CD4-positive, alpha-beta T cell (primary cell): ENCODE results near the gene TEDC1. TPM values are rescaled to one million over a fixed set of nuclear protein-coding genes. Genes with fewer than 3 reads are reported as not detected.
A peak's percentile ranks its signal among the peaks of the same experiment; 100 is the strongest.

Source experiments
- ATAC-seq: fragments of 200-7000 bp; cut with Tn5 transposase; one replicate; pipeline ENCODE4 v1.10.0; 2022; ENCODE audit warnings: mild to moderate bottlenecking; ENCODE audit not compliant: poor library complexity
- CTCF ChIA-PET: fragments of 350-600 bp; sonication (Branson Sonifier 250); formaldehyde crosslinking; loops from one replicate; lab custom pipeline; 2021; ENCODE audit warnings: antibody characterized with exemption, inconsistent platforms; lab: Charles Lee
- POLR2A ChIA-PET: fragments of 350-600 bp; sonication (Branson Sonifier 250); formaldehyde crosslinking; loops from one replicate; lab custom pipeline; 2021; ENCODE audit warnings: antibody characterized with exemption, inconsistent platforms; lab: Charles Lee
- DNase-seq, 14 experiments: peaks; one replicate each; pipeline ENCODE4 v3.0.0-alpha.2; 2013 to 2020; ENCODE audit warnings: mixed read lengths in 2 of 14
- H3K27ac ChIP-seq, 2 donors: one replicate each; pipeline versions ENCODE4 v1.5.1 to v1.7.0; 2013; ENCODE audit warnings: low read length in 2 of 2, low read depth in 1 of 2, mild to moderate bottlenecking in 1 of 2
- H3K27me3 ChIP-seq, 2 experiments: 1 replicate in 1 of 2; 2 replicates in 1 of 2; pipeline versions ENCODE4 v1.6.1 to v1.7.0; 2013; ENCODE audit warnings: low read length in 2 of 2, control low read depth in 1 of 2, mild to moderate bottlenecking in 1 of 2, moderate library complexity in 1 of 2; ENCODE audit not compliant: insufficient read depth in 2 of 2, control insufficient read depth in 1 of 2
- H3K36me3 ChIP-seq: one replicate; pipeline ENCODE4 v1.6.1; 2013; ENCODE audit warnings: low read length, control low read depth; ENCODE audit not compliant: insufficient read depth
- H3K4me1 ChIP-seq: one replicate; pipeline ENCODE4 v1.6.1; 2013; ENCODE audit warnings: low read length, control low read depth; ENCODE audit not compliant: insufficient read depth
- H3K4me3 ChIP-seq: one replicate; pipeline ENCODE4 v1.5.1; 2013; ENCODE audit warnings: mild to moderate bottlenecking, low read length, moderate library complexity
- H3K9me3 ChIP-seq, 2 experiments: 1 replicate in 1 of 2; 2 replicates in 1 of 2; pipeline versions ENCODE4 v1.6.1 to v1.7.0; 2013; ENCODE audit warnings: low read length in 2 of 2, mild to moderate bottlenecking in 2 of 2, control low read depth in 1 of 2, moderate library complexity in 1 of 2; ENCODE audit not compliant: control insufficient read depth in 1 of 2, insufficient read depth in 1 of 2
- H3K27ac Mint-ChIP-seq: one replicate; pipeline ENCODE4 v1.8.0; 2020; ENCODE audit warnings: mixed read lengths
- H3K27me3 Mint-ChIP-seq: one replicate; pipeline ENCODE4 v1.8.0; 2021; ENCODE audit warnings: mixed read lengths
- H3K36me3 Mint-ChIP-seq: one replicate; pipeline ENCODE4 v1.8.0; 2021; ENCODE audit warnings: low read depth, mixed read lengths
- H3K4me1 Mint-ChIP-seq: one replicate; pipeline ENCODE4 v1.8.0; 2021; ENCODE audit warnings: low read depth, mixed read lengths
- H3K4me3 Mint-ChIP-seq: one replicate; pipeline ENCODE4 v1.8.0; 2020; ENCODE audit warnings: mild to moderate bottlenecking, mixed read lengths
- H3K9me3 Mint-ChIP-seq: one replicate; pipeline ENCODE4 v1.8.0; 2020; ENCODE audit warnings: mixed read lengths
- intact Hi-C, 2 experiments: fragments of 100-400 bp; cut with DNase I in 1 of 2; cut with micrococcal nuclease in 1 of 2; formaldehyde crosslinking; loops; one replicate each; pipeline versions ENCODE4 v1.15.1 to v1.9.0; 2023 to 2025; cut with DNase I, micrococcal nuclease
- total RNA-seq, 174 experiments: library from RNA in 2 of 174; stranded (reverse) in 2 of 174; gene quantifications; one replicate each; pipeline ENCODE4 v1.2.3 and lab custom pipeline; 2021 to 2026
- TF ChIP-seq, protein P1 (sequence below): fragments of 200-600 bp; IDR thresholded peaks from one replicate; pipeline ENCODE4 v1.8.0; 2022; ENCODE audit warnings: antibody characterized with exemption, mild to moderate bottlenecking

Gene TEDC1
- total RNA-seq, 2 experiments from 2014 or later: 102 to 108 TPM

DNA sequence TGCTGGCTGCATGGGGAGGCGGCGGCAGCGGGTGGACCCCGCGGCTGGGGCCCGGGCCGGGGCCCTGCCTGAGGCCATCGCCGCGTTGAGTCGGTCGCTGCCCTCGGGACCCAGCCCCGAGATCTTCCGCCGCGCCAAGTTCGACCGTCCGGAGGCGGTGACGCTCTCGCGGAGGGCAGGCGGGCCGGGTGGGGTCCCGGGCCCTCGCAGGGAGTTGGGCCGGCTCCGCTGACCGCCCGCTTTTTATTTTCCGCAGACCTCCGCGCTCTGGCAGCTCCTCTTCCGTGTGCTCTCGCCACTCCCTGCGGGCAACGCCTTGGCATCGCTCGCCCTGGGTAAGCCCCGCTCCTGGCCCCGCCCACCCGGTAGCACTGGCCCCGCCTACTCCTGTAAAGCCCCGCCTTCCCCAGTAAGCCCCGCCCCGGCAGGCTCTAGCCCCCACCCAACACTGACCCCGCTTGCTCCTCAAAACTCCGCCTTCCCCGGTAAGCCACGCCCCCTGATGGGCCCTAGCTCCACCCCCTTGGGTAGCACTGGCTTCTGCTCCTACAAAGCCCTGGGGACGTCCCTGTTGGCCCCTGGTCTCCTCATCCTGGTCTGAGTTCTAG lies 424 bp downstream of the TEDC1 start:
- CTCF ChIA-PET: interaction anchor here (0.5 to 6.3 kb wide), 10 partner anchors 10 to 140 kb away, joined by 3 to 155 read pairs (median 10); partner anchors contain the start of gene CRIP2
- intact Hi-C loops: loop anchor here (1.0 to 10.0 kb wide), 6 partner anchors 37 to 697 kb away; partner anchors contain the start of genes AKT1 (in 1 of the 2), GPR132 (in 1 of the 2), PACS2 (in 1 of the 2) and TEX22 (in 1 of the 2)
- peaks cover 13% of the 10 kb centered on the region for H3K36me3 ChIP-seq

GRCh38 chr14:105492031-105492970 lies 1.3 kb downstream of the TEDC1 start:
- intact Hi-C loops: loop anchor here (5.0 to 10.0 kb wide), 3 partner anchors 95 to 698 kb away; partner anchors contain the start of genes AKT1 (in 1 of the 2), GPR132 (in 1 of the 2) and TEX22 (in 1 of the 2)
- Mint-ChIP-seq H3K4me3 (peak overlapping the region; percentile 89), H3K27ac (peak overlapping the region; percentile 91), H3K4me1 (peaks cover 18% of the 10 kb centered on the region), H3K27me3 (no peaks in the 10 kb centered on the region), H3K36me3 (peaks cover 12% of the 10 kb centered on the region), H3K9me3 (no peaks in the 10 kb centered on the region)
- peak overlapping the region; percentile 7 to 95 for H3K27ac ChIP-seq
- H3K36me3 ChIP-seq: peaks cover 13% of the 10 kb centered on the region
- no peaks in the 10 kb centered on the region for H3K9me3 ChIP-seq
- DNase-seq (peak in 3 of 14 experiments; percentile 19 to 60 (median 23)), ATAC-seq (no peak)
- H3K4me3 ChIP-seq: peak overlapping the region; percentile 50
- CTCF ChIA-PET: interaction anchor here (0.9 to 6.3 kb wide), 3 partner anchors 11 to 44 kb away, joined by 3 to 155 read pairs (median 4); no protein-coding TSS in a partner anchor
- H3K4me1 ChIP-seq: peaks cover 40% of the 10 kb centered on the region
- POLR2A ChIA-PET: interaction anchor here (1.0 to 3.9 kb wide), 6 partner anchors 13 to 471 kb away, joined by 3 to 154 read pairs (median 4); partner anchors contain the start of genes CDCA4 and TEX22
- TF ChIP-seq, protein P1, sequence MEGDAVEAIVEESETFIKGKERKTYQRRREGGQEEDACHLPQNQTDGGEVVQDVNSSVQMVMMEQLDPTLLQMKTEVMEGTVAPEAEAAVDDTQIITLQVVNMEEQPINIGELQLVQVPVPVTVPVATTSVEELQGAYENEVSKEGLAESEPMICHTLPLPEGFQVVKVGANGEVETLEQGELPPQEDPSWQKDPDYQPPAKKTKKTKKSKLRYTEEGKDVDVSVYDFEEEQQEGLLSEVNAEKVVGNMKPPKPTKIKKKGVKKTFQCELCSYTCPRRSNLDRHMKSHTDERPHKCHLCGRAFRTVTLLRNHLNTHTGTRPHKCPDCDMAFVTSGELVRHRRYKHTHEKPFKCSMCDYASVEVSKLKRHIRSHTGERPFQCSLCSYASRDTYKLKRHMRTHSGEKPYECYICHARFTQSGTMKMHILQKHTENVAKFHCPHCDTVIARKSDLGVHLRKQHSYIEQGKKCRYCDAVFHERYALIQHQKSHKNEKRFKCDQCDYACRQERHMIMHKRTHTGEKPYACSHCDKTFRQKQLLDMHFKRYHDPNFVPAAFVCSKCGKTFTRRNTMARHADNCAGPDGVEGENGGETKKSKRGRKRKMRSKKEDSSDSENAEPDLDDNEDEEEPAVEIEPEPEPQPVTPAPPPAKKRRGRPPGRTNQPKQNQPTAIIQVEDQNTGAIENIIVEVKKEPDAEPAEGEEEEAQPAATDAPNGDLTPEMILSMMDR: no peak
- H3K27me3 ChIP-seq: no peaks in the 10 kb centered on the region

More for the DNA sequence above, 424 bp downstream of the TEDC1 start:
- H3K27ac ChIP-seq: peak overlapping the region; percentile 58 to 95
- Mint-ChIP-seq H3K9me3 (no peaks in the 10 kb centered on the region), H3K4me1 (peaks cover 18% of the 10 kb centered on the region), H3K36me3 (peaks cover 12% of the 10 kb centered on the region), H3K27me3 (no peaks in the 10 kb centered on the region), H3K4me3 (peak overlapping the region; percentile 89), H3K27ac (peak overlapping the region; percentile 91)
- POLR2A ChIA-PET: interaction anchor here (1.0 to 3.9 kb wide), 7 partner anchors 13 to 471 kb away, joined by 3 to 154 read pairs (median 12); partner anchors contain the start of genes BRF1, CDCA4, PACS2 and TEX22
- ATAC-seq (peak; percentile 16), DNase-seq (peak; percentile 63 to 94 (median 81))
- H3K4me3 ChIP-seq: peak overlapping the region; percentile 50
- H3K9me3 ChIP-seq: no peaks in the 10 kb centered on the region
- TF ChIP-seq, protein P1: no peak
- no peaks in the 10 kb centered on the region for H3K27me3 ChIP-seq
- H3K4me1 ChIP-seq: peaks cover 44% of the 10 kb centered on the region
